Glutamatergic neuron (in vitro differentiated cells): ENCODE results near the gene C22orf23. TPM values are rescaled to one million over a fixed set of nuclear protein-coding genes. Genes with fewer than 3 reads are reported as not detected.

Experiments
- DNase-seq: peaks from one replicate; pipeline ENCODE4 v3.0.0; 2022
- H3K27ac Mint-ChIP-seq: one replicate; pipeline ENCODE4 v1.8.0; 2020; ENCODE audit warnings: mild to moderate bottlenecking, mixed read lengths, inconsistent platforms; ENCODE audit not compliant: unreplicated experiment
- H3K27me3 Mint-ChIP-seq: one replicate; pipeline ENCODE4 v1.8.0; 2020; ENCODE audit warnings: mild to moderate bottlenecking, moderate library complexity, mixed read lengths, inconsistent platforms; ENCODE audit not compliant: unreplicated experiment
- H3K36me3 Mint-ChIP-seq: one replicate; pipeline ENCODE4 v1.8.0; 2020; ENCODE audit warnings: mild to moderate bottlenecking, mixed read lengths, inconsistent platforms; ENCODE audit not compliant: unreplicated experiment
- H3K4me1 Mint-ChIP-seq: one replicate; pipeline ENCODE4 v1.8.0; 2020; ENCODE audit warnings: mild to moderate bottlenecking, low read depth, mixed read lengths, inconsistent platforms; ENCODE audit not compliant: unreplicated experiment
- H3K4me3 Mint-ChIP-seq: one replicate; pipeline ENCODE4 v1.8.0; 2020; ENCODE audit warnings: mild to moderate bottlenecking, mixed read lengths, inconsistent platforms; ENCODE audit not compliant: unreplicated experiment
- H3K9me3 Mint-ChIP-seq: one replicate; pipeline ENCODE4 v1.8.0; 2020; ENCODE audit warnings: mild to moderate bottlenecking, moderate library complexity, mixed read lengths, inconsistent platforms; ENCODE audit not compliant: unreplicated experiment
- CTCF ChIP-seq: fragments of 200-600 bp; sonication (generic); IDR thresholded peaks from one replicate; pipeline ENCODE4 v1.5.0; 2021; ENCODE audit not compliant: partially characterized antibody, unreplicated experiment
- total RNA-seq: library from RNA; stranded (reverse); fragmentation: NEBNext Ultra II Directional; extraction: Animal tissue kit (Norgen Biotek cat#: 25700); gene quantifications from one replicate; pipeline ENCODE4 v1.2.1, GENCODE V29; 2021; ENCODE audit not compliant: unreplicated experiment

C22orf23 gene
- total RNA-seq, 1 donor from 2014 or later, result 0.64 TPM

- TF ChIP-seq CTCF, result no peak
- DNase-seq, result no peak
- no peak overlapping the region for H3K27ac Mint-ChIP-seq
- no peaks in the 10 kb centered on the region for H3K36me3 Mint-ChIP-seq
- no peak overlapping the region for H3K4me3 Mint-ChIP-seq
- peaks cover 1% of the 10 kb centered on the region for H3K9me3 Mint-ChIP-seq
- no peaks in the 10 kb centered on the region for H3K4me1 Mint-ChIP-seq
- peaks cover 15% of the 10 kb centered on the region for H3K27me3 Mint-ChIP-seq
These were observed 32.4 kb upstream of the C22orf23 start for GRCh38 chr22:37985751-37986281.

GRCh38 chr22:37985050-37985585, 31.7 kb upstream of the C22orf23 start:
- peaks cover 1% of the 10 kb centered on the region for H3K9me3 Mint-ChIP-seq
- no peaks in the 10 kb centered on the region for H3K4me1 Mint-ChIP-seq
- no peaks in the 10 kb centered on the region for H3K36me3 Mint-ChIP-seq
- peaks cover 15% of the 10 kb centered on the region for H3K27me3 Mint-ChIP-seq
- no peak overlapping the region for H3K4me3 Mint-ChIP-seq
- DNase-seq, result no peak
- H3K27ac Mint-ChIP-seq, result no peak overlapping the region
- no peak for TF ChIP-seq CTCF

GRCh38 chr22:37983860-37984791, 30.7 kb upstream of the C22orf23 start, which contains the start of gene SOX10:
SOX10 (minus strand) TSS chr22:37984555; CDS start chr22:37983784, 771 bp downstream.
- Mint-ChIP-seq H3K9me3 (peaks cover 1% of the 10 kb centered on the region), H3K27ac (no peak within 1 kb of the TSS), H3K4me3 (no peak within 1 kb of the TSS), H3K36me3 (no peaks in the 10 kb centered on the region), H3K27me3 (peaks cover 15% of the 10 kb centered on the region), H3K4me1 (no peaks in the 10 kb centered on the region)
- peak; percentile 37 for DNase-seq
- no peak for TF ChIP-seq CTCF

- peak; percentile 47 for DNase-seq
- Mint-ChIP-seq H3K27ac (no peak overlapping the region), H3K36me3 (no peaks in the 10 kb centered on the region), H3K4me3 (no peak overlapping the region), H3K4me1 (no peaks in the 10 kb centered on the region), H3K27me3 (peaks cover 15% of the 10 kb centered on the region), H3K9me3 (peaks cover 1% of the 10 kb centered on the region)
- peak; percentile 67 for TF ChIP-seq CTCF
These were observed 29.8 kb upstream of the C22orf23 start for GRCh38 chr22:37982938-37983859.
